ENCODE results near the gene PLA2G12B.

Gene PLA2G12B

GRCh38 chr10:72954596-72955554 is at the start of gene PLA2G12B:
Gene PLA2G12B, minus strand, starts transcription at chr10:72954806. Its CDS starts 121 bp downstream, at chr10:72954685.
- Histone ChIP-seq H3K27ac (ENCODE audit: low read depth, low read length) (no peak within 1 kb of the TSS), H3K9me3 (ENCODE audit: control insufficient read depth, insufficient read depth, low read length) (no peaks in the 10 kb centered on the region), H3F3A (ENCODE audit: control insufficient read depth, insufficient read depth) (no peaks in the 10 kb centered on the region), H3K27me3 (ENCODE audit: control insufficient read depth, low read length) (peaks cover 4% of the 10 kb centered on the region; the same call in 1 of the 2 replicates), H3K36me3 (ENCODE audit: control insufficient read depth, low read length) (no peaks in the 10 kb centered on the region), H3K79me2 (ENCODE audit: control insufficient read depth, low read length) (no peaks in the 10 kb centered on the region), H4K20me1 (ENCODE audit: control insufficient read depth, insufficient read depth, low read depth, low read length) (no peaks in the 10 kb centered on the region), H3K4me1 (ENCODE audit: control insufficient read depth, low read length) (no peaks in the 10 kb centered on the region), H3K4me3 (ENCODE audit: low read length) (no peak within 1 kb of the TSS), H3K4me2 (ENCODE audit: low read length) (no peak within 1 kb of the TSS), H3K9me2 (replicated peaks; ENCODE audit: control insufficient read depth, low read length) (no peaks in the 10 kb centered on the region)
- no peak for TF ChIP-seq EZH2phosphoT487 (IDR thresholded peaks at IDR 0.05; ENCODE audit: borderline replicate concordance, low read length)
- TF ChIP-seq, protein P1, sequence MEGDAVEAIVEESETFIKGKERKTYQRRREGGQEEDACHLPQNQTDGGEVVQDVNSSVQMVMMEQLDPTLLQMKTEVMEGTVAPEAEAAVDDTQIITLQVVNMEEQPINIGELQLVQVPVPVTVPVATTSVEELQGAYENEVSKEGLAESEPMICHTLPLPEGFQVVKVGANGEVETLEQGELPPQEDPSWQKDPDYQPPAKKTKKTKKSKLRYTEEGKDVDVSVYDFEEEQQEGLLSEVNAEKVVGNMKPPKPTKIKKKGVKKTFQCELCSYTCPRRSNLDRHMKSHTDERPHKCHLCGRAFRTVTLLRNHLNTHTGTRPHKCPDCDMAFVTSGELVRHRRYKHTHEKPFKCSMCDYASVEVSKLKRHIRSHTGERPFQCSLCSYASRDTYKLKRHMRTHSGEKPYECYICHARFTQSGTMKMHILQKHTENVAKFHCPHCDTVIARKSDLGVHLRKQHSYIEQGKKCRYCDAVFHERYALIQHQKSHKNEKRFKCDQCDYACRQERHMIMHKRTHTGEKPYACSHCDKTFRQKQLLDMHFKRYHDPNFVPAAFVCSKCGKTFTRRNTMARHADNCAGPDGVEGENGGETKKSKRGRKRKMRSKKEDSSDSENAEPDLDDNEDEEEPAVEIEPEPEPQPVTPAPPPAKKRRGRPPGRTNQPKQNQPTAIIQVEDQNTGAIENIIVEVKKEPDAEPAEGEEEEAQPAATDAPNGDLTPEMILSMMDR (IDR thresholded peaks at IDR 0.05; ENCODE audit: low read depth, low read length, poor library complexity, severe bottlenecking) = no peak

GRCh38 chr10:73003822-73004221 is 49.2 kb upstream of the PLA2G12B start:
- Histone ChIP-seq H3K4me2 (ENCODE audit: low read length) (no peak overlapping the region), H3K9me2 (replicated peaks; ENCODE audit: control insufficient read depth, low read length) (no peaks in the 10 kb centered on the region), H3K4me3 (ENCODE audit: low read length) (no peak overlapping the region), H4K20me1 (ENCODE audit: control insufficient read depth, insufficient read depth, low read depth, low read length) (no peaks in the 10 kb centered on the region), H3K36me3 (ENCODE audit: control insufficient read depth, low read length) (peaks cover 39% of the 10 kb centered on the region), H3K27me3 (ENCODE audit: control insufficient read depth, low read length) (no peaks in the 10 kb centered on the region), H3K27ac (ENCODE audit: low read depth, low read length) (no peak overlapping the region), H3K9me3 (ENCODE audit: control insufficient read depth, insufficient read depth, low read length) (no peaks in the 10 kb centered on the region), H3K4me1 (ENCODE audit: control insufficient read depth, low read length) (no peaks in the 10 kb centered on the region), H3K79me2 (ENCODE audit: control insufficient read depth, low read length) (no peaks in the 10 kb centered on the region), H3F3A (ENCODE audit: control insufficient read depth, insufficient read depth) (peaks cover 2% of the 10 kb centered on the region; the same call in 1 of the 2 replicates)
- TF ChIP-seq, protein P1 (IDR thresholded peaks at IDR 0.05; ENCODE audit: low read depth, low read length, poor library complexity, severe bottlenecking) = no peak
- TF ChIP-seq EZH2phosphoT487 (IDR thresholded peaks at IDR 0.05; ENCODE audit: borderline replicate concordance, low read length) = no peak

- Histone ChIP-seq H4K20me1 (ENCODE audit: control insufficient read depth, insufficient read depth, low read depth, low read length) (no peaks in the 10 kb centered on the region), H3K4me3 (ENCODE audit: low read length) (no peak overlapping the region), H3K4me2 (ENCODE audit: low read length) (no peak overlapping the region), H3K9me3 (ENCODE audit: control insufficient read depth, insufficient read depth, low read length) (no peaks in the 10 kb centered on the region), H3K36me3 (ENCODE audit: control insufficient read depth, low read length) (peaks cover 13% of the 10 kb centered on the region), H3K9me2 (replicated peaks; ENCODE audit: control insufficient read depth, low read length) (no peaks in the 10 kb centered on the region), H3F3A (ENCODE audit: control insufficient read depth, insufficient read depth) (peaks cover 2% of the 10 kb centered on the region; the same call in 1 of the 2 replicates), H3K79me2 (ENCODE audit: control insufficient read depth, low read length) (no peaks in the 10 kb centered on the region), H3K27ac (ENCODE audit: low read depth, low read length) (no peak overlapping the region), H3K27me3 (ENCODE audit: control insufficient read depth, low read length) (no peaks in the 10 kb centered on the region), H3K4me1 (ENCODE audit: control insufficient read depth, low read length) (no peaks in the 10 kb centered on the region)
- no peak for TF ChIP-seq EZH2phosphoT487 (IDR thresholded peaks at IDR 0.05; ENCODE audit: borderline replicate concordance, low read length)
- TF ChIP-seq, protein P1 (IDR thresholded peaks at IDR 0.05; ENCODE audit: low read depth, low read length, poor library complexity, severe bottlenecking) = no peak
These were observed 46.4 kb upstream of the PLA2G12B start for GRCh38 chr10:73000973-73001372.

Data from DOHH2 (cell line).